Measurements from ENCODE around the gene MED10.

MED10 gene

GRCh38 chr5:6398570-6399230, 20.4 kb upstream of the MED10 start:
- no peak for DNase-seq (ENCODE audit: low spot score)

GRCh38 chr5:6397536-6398269, 19.4 kb upstream of the MED10 start:
- DNase-seq (ENCODE audit: low spot score), result no peak

GRCh38 chr5:6396836-6397535, 18.6 kb upstream of the MED10 start:
- no peak for DNase-seq (ENCODE audit: low spot score)

- no peak for DNase-seq (ENCODE audit: low spot score)
Observed at GRCh38 chr5:6396043-6396442, 17.7 kb upstream of the MED10 start.

- DNase-seq (ENCODE audit: low spot score), result no peak
Observed at GRCh38 chr5:6395621-6396020, 17.3 kb upstream of the MED10 start.

GRCh38 chr5:6395102-6395445, 16.7 kb upstream of the MED10 start:
- no peak for DNase-seq (ENCODE audit: low spot score)

- DNase-seq (ENCODE audit: low spot score), result no peak
Observed at GRCh38 chr5:6394429-6395101, 16.2 kb upstream of the MED10 start.

GRCh38 chr5:6393596-6394194, 15.3 kb upstream of the MED10 start:
- DNase-seq (ENCODE audit: low spot score), result no peak

GRCh38 chr5:6392561-6392960, 14.2 kb upstream of the MED10 start:
- no peak for DNase-seq (ENCODE audit: low spot score)

- DNase-seq (ENCODE audit: low spot score), result no peak
Observed at GRCh38 chr5:6391151-6391550, 12.8 kb upstream of the MED10 start.

- no peak for DNase-seq (ENCODE audit: low spot score)
Observed at GRCh38 chr5:6389946-6390530, 11.7 kb upstream of the MED10 start.

- no peak for DNase-seq (ENCODE audit: low spot score)
Observed at GRCh38 chr5:6389397-6389796, 11.1 kb upstream of the MED10 start.

GRCh38 chr5:6387970-6388369, 9.6 kb upstream of the MED10 start:
- no peak for DNase-seq (ENCODE audit: low spot score)

- DNase-seq (ENCODE audit: low spot score), result no peak
Observed at GRCh38 chr5:6386271-6386670, 7.9 kb upstream of the MED10 start.

- DNase-seq (ENCODE audit: low spot score), result no peak
Observed at GRCh38 chr5:6384856-6385255, 6.5 kb upstream of the MED10 start.

GRCh38 chr5:6383376-6383775, 5.0 kb upstream of the MED10 start:
- DNase-seq (ENCODE audit: low spot score), result no peak

- no peak for DNase-seq (ENCODE audit: low spot score)
Observed at GRCh38 chr5:6379246-6379645, 899 bp upstream of the MED10 start.

- DNase-seq (ENCODE audit: low spot score), result no peak
Observed at GRCh38 chr5:6378766-6379103, 388 bp upstream of the MED10 start.

GRCh38 chr5:6377582-6377904, 804 bp downstream of the MED10 start:
- no peak for DNase-seq (ENCODE audit: low spot score)

- peak; percentile 39 for DNase-seq (ENCODE audit: low spot score)
Observed at GRCh38 chr5:6376974-6377520, 1.3 kb downstream of the MED10 start.

- DNase-seq (ENCODE audit: low spot score), result no peak
Observed at GRCh38 chr5:6373081-6373846, 5.1 kb downstream of the MED10 start.

Measured in AG20443 (cell line).